Stimulated activated CD4-positive, alpha-beta T cell treated with anti-CD3 and anti-CD28 coated beads, Interleukin-1b, Interleukin-23, amount 100 ng/mL, for 24 hours (primary cell): ENCODE data around the gene CLTC.
"Not testable (repeated sequence)": the region's sequence is repeated elsewhere in the genome, so short reads cannot be mapped to it uniquely, and the experiment has no call there.

Experiments used
- DNase-seq, 4 experiments: peaks; one replicate each; pipeline ENCODE4 v3.0.0-alpha.2; 2020; ENCODE audit warnings: low read depth in 4 of 4, low spot score in 1 of 4

The CLTC gene

GRCh38 chr17:59633658-59634359 lies 14.1 kb downstream of the CLTC start:
- DNase-seq, result no peak

GRCh38 chr17:59634632-59635541 lies 15.2 kb downstream of the CLTC start:
- no peak for DNase-seq

GRCh38 chr17:59637611-59638310 lies 18.1 kb downstream of the CLTC start:
- DNase-seq, result no peak

- DNase-seq, result no peak
These were observed 18.9 kb downstream of the CLTC start for GRCh38 chr17:59638553-59638952.

GRCh38 chr17:59641799-59642484 lies 22.2 kb downstream of the CLTC start:
- no peak for DNase-seq

GRCh38 chr17:59642565-59642964 lies 22.9 kb downstream of the CLTC start:
- DNase-seq, result no peak

- no peak for DNase-seq
These were observed 23.8 kb downstream of the CLTC start for GRCh38 chr17:59643159-59644140.

GRCh38 chr17:59647288-59647687 lies 27.6 kb downstream of the CLTC start:
- DNase-seq, result no peak

GRCh38 chr17:59649886-59650285 lies 30.2 kb downstream of the CLTC start:
- no peak for DNase-seq

DNA sequence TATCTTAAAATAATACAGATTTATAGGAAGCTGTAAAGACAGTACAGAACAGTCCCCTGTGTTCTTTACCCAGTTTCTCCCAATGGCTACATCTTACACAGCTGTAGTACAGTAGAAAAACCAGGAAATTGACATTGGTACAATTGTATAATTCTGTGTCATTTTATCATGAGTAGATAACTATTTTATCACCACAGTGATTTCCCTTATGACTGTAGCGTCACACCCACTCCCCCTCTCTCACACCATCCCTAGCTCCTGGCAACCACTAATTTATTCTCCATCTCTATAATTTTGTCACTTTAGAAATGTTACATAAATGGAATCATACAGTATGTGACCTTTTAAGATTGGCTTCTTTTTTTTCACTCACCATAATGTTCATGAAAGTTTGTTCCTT lies 30.9 kb downstream of the CLTC start:
- DNase-seq, result no peak

DNA sequence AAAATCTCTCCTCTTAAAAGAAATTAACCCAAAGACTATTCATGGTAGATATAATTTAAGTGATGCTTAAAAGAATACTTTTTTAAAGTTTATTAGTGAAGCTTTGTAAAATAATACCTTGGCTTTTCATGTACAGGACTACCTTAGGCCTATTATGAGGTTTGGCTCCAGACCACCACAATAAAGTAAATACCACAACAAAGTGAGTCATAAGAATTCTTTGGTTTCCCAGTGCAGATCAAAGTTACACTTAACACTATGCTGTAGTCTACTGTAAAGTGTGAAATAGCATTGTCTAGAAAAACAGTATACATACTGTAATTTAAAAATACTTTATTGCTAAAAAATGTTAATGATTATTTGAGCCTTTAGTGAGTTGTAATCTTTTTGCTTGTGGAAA lies 31.7 kb downstream of the CLTC start:
- no peak for DNase-seq

DNA sequence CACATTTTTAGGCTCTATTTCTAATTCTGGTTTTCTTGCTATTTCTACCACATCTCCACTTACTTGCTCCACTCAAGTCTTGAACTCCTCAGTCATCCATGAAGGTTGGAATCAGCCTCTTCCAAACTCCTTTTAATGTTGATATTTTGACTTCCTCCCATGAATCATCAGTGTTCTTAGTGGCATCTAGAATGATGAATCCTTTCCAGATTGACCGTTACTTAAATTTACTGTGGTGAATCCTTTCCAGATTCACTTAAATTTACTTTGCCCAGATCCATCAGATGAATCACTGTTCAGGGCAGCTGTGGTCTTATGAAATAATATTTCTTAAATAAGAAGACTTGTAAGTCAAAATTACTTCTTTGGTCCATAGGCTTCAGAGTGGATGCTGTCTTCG lies 32.4 kb downstream of the CLTC start:
- DNase-seq, result no peak

GRCh38 chr17:59656624-59657023 lies 36.9 kb downstream of the CLTC start:
- DNase-seq, result not testable (repeated sequence)

DNA sequence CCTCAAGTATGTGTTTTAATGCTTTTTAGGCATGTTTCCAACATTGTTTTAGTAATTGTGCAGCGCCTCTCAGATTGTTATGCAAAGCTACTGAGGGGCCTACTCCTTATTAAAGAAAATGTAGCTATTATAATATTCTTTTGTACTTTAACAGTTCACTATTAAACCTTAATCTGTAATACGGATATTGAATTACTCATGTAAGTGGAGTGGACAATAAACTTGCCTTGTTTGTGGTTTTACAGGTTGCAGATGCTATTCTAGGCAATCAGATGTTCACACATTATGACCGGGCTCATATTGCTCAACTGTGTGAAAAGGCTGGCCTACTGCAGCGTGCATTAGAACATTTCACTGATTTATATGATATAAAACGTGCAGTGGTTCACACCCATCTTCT lies 46.5 kb downstream of the CLTC start:
- no peak for DNase-seq

GRCh38 chr17:59668816-59669215 lies 49.1 kb downstream of the CLTC start:
- DNase-seq, result no peak

DNA sequence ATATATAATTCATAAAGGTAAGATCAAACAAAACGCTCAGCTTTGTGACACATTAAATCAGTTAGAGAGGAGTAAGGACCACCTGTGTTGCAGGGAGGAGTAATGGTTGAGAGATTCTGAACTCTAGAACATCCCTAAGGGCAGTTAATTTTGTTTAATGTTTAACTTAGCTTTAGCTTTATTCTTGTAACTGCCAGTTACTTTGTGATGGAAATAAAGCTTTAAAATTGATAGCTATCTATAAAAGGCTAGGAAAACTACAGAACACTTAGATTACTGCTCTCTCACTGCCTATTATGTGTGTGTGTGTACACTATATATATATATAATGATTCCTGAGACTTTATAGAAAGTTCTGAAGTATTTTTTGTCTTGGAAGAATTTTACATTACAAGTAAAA lies 49.7 kb downstream of the CLTC start:
- no peak for DNase-seq

GRCh38 chr17:59669944-59670343 lies 50.2 kb downstream of the CLTC start:
- no peak for DNase-seq

GRCh38 chr17:59671386-59671785 lies 51.7 kb downstream of the CLTC start:
- DNase-seq, result no peak

GRCh38 chr17:59675231-59675630 lies 55.5 kb downstream of the CLTC start:
- no peak for DNase-seq

DNA sequence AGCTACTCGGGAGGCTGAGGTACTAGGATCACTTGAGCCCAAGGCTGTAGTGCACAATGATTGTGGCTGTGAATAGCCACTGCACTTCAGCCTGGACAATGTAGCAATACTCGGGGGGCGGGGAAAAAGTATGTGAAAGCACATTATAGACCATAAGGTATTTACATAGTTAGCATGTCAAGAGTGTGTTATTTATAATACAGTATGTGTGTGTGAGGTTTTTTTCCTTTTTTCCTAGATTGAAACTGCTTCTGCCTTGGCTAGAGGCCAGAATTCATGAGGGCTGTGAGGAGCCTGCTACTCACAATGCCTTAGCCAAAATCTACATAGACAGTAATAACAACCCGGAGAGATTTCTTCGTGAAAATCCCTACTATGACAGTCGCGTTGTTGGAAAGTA lies 57.0 kb downstream of the CLTC start:
- no peak for DNase-seq
